NCI-H2107 treated with DMSO at 0.1 percent for 48 hours (cell line): ENCODE data around the gene SLC40A1.

Experiments used
- DNase-seq: peaks from one replicate; lab custom pipeline; 2025; ENCODE audit not compliant: unreplicated experiment; lab: John Stamatoyannopoulos, UW

SLC40A1 gene

DNA sequence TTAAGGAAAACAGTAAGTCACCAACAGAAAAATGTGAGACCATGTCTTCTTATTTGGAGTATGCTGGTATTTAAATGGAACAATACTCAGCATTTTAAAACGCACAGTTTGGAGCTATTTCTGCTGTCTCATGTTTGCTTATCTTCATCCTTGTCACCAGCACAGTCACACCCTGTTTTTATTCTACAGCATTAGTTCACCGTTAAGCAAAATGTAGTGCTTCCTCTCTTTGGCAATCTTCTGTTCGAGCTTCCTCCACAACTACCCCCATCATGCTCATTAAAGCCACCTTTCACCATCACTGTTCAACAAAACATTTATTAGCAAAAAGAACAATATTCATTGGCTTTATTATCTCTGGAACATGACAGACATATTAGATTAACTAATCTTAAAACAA lies 64.0 kb downstream of the SLC40A1 start:
- no peak for DNase-seq

GRCh38 chr2:189515264-189515663 lies 65.3 kb downstream of the SLC40A1 start:
- no peak for DNase-seq

GRCh38 chr2:189514104-189514503 lies 66.5 kb downstream of the SLC40A1 start:
- no peak for DNase-seq

- no peak for DNase-seq
These were observed 67.7 kb downstream of the SLC40A1 start for GRCh38 chr2:189512879-189513278.

- no peak for DNase-seq
These were observed 68.6 kb downstream of the SLC40A1 start for GRCh38 chr2:189511960-189512319.

- no peak for DNase-seq
These were observed 69.2 kb downstream of the SLC40A1 start for GRCh38 chr2:189511210-189511959.
